RWPE1 (cell line): ENCODE measurements around the gene LRCH2.

Experiments
- CTCF ChIA-PET: fragments of 350-600 bp; sonication (Branson Sonifier 250); formaldehyde crosslinking; extraction: SDS; loops from one replicate; lab custom pipeline; 2021; lab: Yijun Ruan, JAX
- POLR2A ChIA-PET: fragments of 400-600 bp; formaldehyde crosslinking; extraction: SDS; loops from one replicate; lab custom pipeline; 2020; ENCODE audit warnings: antibody characterized with exemption; ENCODE audit not compliant: low non-redundant PET; lab: Yijun Ruan, JAX
- DNase-seq: peaks from one replicate; pipeline ENCODE4 v3.0.0; 2012; ENCODE audit warnings: low spot score
- H3K27ac ChIP-seq: fragments of 450-650 bp; 2 replicates; pipeline ENCODE4 v1.5.1; 2017
- TF ChIP-seq, protein P1 (sequence below): fragments of 450-650 bp; conservative IDR thresholded peaks from 2 replicates; pipeline ENCODE4 v1.5.1; 2017; ENCODE audit warnings: low read depth, mild to moderate bottlenecking

The LRCH2 gene

DNA sequence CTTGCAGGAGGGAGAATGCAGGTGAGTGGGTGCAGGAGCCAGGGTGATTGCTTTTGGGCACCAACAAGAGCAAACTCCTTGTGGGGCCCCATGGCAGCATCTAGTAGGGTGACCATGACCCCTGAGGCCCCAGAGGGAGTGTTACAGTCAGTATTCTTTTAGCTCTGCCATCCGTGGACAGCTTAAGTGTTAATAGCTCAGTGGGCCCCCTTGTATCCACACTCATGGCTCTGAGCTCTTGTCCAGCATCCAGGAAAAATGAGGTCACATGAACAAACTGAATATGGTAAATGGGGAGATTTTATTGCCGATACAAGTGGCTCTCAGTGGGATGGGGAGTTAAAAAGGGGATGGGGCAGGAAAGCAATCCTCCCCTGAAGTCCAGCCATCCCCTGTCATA is 27.3 kb upstream of the LRCH2 start:
- ChIA-PET POLR2A (no interaction called here), CTCF (interaction anchor here (0.5 kb wide), 1 partner anchor 574 kb away, joined by 3 read pairs; no protein-coding TSS in a partner anchor)
- no peak overlapping the region for H3K27ac ChIP-seq
- no peak for DNase-seq
- TF ChIP-seq, protein P1, sequence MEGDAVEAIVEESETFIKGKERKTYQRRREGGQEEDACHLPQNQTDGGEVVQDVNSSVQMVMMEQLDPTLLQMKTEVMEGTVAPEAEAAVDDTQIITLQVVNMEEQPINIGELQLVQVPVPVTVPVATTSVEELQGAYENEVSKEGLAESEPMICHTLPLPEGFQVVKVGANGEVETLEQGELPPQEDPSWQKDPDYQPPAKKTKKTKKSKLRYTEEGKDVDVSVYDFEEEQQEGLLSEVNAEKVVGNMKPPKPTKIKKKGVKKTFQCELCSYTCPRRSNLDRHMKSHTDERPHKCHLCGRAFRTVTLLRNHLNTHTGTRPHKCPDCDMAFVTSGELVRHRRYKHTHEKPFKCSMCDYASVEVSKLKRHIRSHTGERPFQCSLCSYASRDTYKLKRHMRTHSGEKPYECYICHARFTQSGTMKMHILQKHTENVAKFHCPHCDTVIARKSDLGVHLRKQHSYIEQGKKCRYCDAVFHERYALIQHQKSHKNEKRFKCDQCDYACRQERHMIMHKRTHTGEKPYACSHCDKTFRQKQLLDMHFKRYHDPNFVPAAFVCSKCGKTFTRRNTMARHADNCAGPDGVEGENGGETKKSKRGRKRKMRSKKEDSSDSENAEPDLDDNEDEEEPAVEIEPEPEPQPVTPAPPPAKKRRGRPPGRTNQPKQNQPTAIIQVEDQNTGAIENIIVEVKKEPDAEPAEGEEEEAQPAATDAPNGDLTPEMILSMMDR = no peak

DNA sequence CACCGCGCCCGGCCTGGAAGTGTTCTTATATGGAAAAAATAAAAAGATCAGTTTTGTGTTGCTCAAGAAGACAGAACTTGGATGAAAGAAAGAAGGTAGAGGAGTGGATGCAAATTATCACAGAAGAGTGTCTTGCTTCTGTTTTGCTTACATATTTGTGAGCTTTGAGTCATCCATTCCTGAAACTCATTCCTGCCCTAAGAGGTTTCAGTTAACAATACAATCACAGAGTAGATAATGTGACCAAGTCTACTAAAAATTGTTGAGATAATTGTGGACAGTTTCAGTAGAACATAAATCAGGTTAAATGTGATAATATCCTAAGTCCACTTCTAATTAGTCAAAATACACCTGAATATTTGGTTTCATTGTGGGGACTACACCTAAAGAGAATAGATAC is 26.4 kb upstream of the LRCH2 start:
- DNase-seq = no peak
- H3K27ac ChIP-seq = no peak overlapping the region
- POLR2A ChIA-PET = no interaction called here
- CTCF ChIA-PET = no interaction called here
- TF ChIP-seq, protein P1 = no peak

DNA sequence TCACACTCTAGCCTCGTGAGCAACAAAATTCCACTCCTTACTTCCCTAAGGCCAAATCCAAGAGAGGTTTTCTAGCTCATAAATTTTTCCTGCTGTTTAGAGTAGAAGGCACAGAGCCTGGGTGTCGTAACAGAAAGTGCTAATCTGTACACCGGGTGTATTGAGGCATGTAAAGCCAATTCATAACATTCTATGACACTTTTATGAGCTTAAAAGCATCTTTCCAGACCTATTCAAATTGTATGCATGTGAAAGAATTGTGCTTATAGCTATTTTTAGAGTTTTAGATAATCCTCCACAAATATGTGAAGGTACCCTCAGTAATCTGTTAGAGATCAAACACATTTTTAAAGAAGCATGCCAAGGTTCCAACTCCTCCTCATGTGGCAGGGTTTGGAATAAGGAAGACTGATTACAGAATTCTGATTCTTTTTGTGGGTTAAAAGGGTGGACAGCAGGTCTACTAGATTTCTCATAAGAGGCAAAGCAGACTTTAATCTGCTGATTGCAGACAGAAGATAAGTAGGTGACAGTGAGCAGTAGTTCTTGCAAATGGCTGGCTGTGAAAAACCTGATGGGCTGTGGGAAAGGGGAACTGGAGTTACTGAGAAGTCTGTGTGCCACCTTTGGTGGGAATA is 25.5 kb upstream of the LRCH2 start:
- POLR2A ChIA-PET = no interaction called here
- H3K27ac ChIP-seq = no peak overlapping the region
- no peak for DNase-seq
- CTCF ChIA-PET = no interaction called here
- TF ChIP-seq, protein P1 = no peak

DNA sequence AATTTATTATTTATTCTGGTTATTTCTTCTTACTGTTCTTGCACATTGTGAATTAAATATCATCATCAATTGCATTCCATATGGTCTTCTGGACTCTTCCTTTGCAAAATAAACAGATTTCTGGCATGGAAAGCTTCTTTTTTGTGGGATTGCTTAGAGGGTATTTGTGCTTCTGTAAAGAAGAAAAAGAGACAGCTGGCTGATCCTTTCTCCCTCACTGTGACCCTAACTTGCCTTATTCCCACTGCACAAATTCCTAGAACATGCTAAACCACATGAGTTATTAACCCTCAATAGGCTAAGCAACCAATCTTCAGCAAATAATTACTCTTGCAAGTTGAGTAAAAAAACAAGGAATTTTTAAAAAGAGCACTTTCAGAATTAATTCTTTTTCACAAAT is 23.8 kb upstream of the LRCH2 start:
- DNase-seq = no peak
- POLR2A ChIA-PET = no interaction called here
- CTCF ChIA-PET = no interaction called here
- TF ChIP-seq, protein P1 = no peak
- H3K27ac ChIP-seq = no peak overlapping the region

DNA sequence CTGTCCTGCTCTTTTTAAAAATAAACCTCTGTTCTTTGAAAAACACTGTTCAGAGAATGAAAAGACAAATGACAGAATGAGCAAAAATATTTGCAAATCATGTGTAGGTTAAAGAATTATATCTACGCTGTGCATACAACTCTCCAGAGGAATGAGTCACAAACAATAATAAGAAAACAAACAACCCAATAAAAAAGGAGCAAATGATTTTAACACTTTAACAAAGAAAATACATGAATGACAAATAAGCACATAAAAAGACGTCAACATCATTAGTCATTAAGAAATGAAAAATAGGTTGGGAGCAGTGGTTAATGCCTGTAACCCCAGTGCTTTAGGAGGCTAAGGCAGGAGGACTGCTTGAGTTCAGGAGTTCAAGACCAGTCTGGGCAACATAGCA is 21.1 kb upstream of the LRCH2 start:
- H3K27ac ChIP-seq = no peak overlapping the region
- no peak for DNase-seq
- TF ChIP-seq, protein P1 = no peak
- POLR2A ChIA-PET = no interaction called here
- CTCF ChIA-PET = no interaction called here

DNA sequence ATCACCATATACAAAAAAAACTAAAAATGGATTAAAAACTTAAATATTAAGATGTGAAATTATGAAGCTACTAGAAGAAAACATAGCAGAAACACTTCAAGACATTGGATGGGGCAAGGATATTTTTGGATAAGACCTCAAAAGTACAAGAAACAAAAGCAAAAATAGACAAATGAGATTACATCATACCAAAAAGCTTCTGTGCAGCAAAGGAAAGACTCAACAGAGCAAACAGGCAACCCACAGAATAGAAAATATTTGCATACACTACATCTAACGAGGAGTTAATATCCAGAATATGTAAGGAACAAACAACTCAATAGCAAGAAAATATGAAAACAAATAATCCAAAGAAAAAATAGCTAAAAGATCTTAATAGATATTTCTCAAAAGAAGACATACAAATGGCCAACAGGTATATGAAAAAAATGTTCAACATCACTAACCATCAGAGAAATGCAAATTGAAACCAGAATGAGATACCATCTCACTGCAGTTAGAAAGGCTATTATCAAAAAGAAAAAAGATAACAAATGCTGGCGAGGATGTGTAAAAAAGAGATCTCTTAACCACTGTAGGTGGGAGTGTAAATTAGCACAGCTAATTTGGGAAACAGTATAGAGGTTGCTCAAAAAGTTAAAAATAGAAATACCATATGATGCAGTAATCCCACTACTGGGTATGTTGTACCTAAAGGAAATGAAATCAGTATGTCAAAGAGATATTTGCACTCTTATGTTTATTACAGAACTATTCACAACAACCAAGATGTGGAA is 17.8 kb upstream of the LRCH2 start:
- no peak overlapping the region for H3K27ac ChIP-seq
- no peak for DNase-seq
- TF ChIP-seq, protein P1 = no peak
- POLR2A ChIA-PET = no interaction called here
- CTCF ChIA-PET = no interaction called here
